Measurements from ENCODE around the gene SUGCT. TPM values are rescaled to one million over a fixed set of nuclear protein-coding genes. Genes with fewer than 3 reads are reported as not detected.

Gene SUGCT
- total RNA-seq, 1 experiment from 2014 or later, result 4.6 TPM

DNA sequence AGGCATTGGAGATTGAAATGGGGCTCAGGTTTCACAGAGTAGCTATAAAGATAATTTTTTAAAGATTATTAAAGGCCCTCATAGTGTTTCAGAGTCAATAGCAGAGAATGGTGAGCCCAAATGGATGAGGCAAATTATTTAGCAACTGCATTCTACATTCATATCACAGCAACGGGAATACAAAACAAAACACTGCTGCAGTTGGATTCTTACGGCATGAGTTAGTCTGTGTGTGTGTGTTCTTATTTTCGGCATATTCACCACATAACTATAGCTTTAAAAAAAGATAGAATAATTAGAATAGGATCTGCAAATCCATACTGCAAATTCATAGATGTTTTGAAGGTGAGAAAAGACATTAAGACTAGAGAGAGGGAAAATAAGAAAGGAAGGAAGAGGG, 66.0 kb downstream of the SUGCT start:
- H3K27ac Mint-ChIP-seq, result no peak overlapping the region
- no peaks in the 10 kb centered on the region; the same call in 1 of the 2 replicates for H3K27me3 Mint-ChIP-seq (ENCODE audit: low read depth)
- TF ChIP-seq SMAD3 (CRISPR knock-in tag; IDR thresholded peaks at IDR 0.05; ENCODE audit: borderline replicate concordance) (no peak), ZNF232 (CRISPR knock-in tag; IDR thresholded peaks at IDR 0.05) (no peak), ZNF263 (CRISPR knock-in tag; IDR thresholded peaks at IDR 0.05; ENCODE audit: low read depth) (no peak), ZMAT4 (CRISPR knock-in tag; IDR thresholded peaks at IDR 0.05) (no peak), ZNF423 (CRISPR knock-in tag; IDR thresholded peaks at IDR 0.05) (no peak), MXD4 (CRISPR knock-in tag; IDR thresholded peaks at IDR 0.05; ENCODE audit: borderline replicate concordance) (no peak), USF2 (CRISPR knock-in tag; IDR thresholded peaks at IDR 0.05) (no peak)
- TF ChIP-seq, protein P1, sequence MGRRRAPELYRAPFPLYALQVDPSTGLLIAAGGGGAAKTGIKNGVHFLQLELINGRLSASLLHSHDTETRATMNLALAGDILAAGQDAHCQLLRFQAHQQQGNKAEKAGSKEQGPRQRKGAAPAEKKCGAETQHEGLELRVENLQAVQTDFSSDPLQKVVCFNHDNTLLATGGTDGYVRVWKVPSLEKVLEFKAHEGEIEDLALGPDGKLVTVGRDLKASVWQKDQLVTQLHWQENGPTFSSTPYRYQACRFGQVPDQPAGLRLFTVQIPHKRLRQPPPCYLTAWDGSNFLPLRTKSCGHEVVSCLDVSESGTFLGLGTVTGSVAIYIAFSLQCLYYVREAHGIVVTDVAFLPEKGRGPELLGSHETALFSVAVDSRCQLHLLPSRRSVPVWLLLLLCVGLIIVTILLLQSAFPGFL (CRISPR knock-in tag; IDR thresholded peaks at IDR 0.05; ENCODE audit: borderline replicate concordance), result no peak
- TF ChIP-seq, protein P2, sequence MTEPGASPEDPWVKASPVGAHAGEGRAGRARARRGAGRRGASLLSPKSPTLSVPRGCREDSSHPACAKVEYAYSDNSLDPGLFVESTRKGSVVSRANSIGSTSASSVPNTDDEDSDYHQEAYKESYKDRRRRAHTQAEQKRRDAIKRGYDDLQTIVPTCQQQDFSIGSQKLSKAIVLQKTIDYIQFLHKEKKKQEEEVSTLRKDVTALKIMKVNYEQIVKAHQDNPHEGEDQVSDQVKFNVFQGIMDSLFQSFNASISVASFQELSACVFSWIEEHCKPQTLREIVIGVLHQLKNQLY (CRISPR knock-in tag; IDR thresholded peaks at IDR 0.05), result no peak
- ChIA-PET POLR2A (no interaction called here), CTCF (no interaction called here)
- H3K36me3 Mint-ChIP-seq, result no peaks in the 10 kb centered on the region
- ATAC-seq (no peak), DNase-seq (ENCODE audit: low spot score) (no peak)
- H3K9me3 Mint-ChIP-seq, result no peaks in the 10 kb centered on the region
- H3K4me1 Mint-ChIP-seq, result no peaks in the 10 kb centered on the region
- no peak overlapping the region for H3K4me3 Mint-ChIP-seq

DNA sequence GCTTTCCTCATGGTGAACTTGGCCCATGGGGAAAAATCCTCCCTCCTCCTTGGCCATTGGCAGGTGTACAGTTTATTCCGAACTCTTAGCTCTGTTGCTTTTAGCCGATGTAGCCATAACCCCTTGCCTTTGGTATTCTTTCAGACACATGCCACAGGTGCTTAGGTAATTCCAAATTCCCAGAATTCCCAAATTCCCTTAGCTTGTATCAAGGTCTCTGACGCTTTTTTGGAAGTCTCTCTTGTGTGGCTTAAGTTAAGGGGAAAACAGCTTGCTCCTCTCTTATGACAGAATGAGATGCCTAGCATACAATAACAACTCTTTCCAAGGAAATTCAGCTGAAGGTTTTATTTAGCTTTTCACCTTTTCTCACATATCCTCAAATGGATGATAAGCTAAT, 68.0 kb downstream of the SUGCT start:
- DNase-seq (ENCODE audit: low spot score) (no peak), ATAC-seq (no peak)
- CTCF ChIA-PET, result no interaction called here
- POLR2A ChIA-PET, result no interaction called here
- Mint-ChIP-seq H3K27me3 (ENCODE audit: low read depth) (no peaks in the 10 kb centered on the region; the same call in 1 of the 2 replicates), H3K4me1 (no peaks in the 10 kb centered on the region), H3K27ac (no peak overlapping the region), H3K9me3 (0 out of 2 replicates have a peak, but pooled peaks cover 4% of the 10 kb centered on the region), H3K4me3 (no peak overlapping the region), H3K36me3 (no peaks in the 10 kb centered on the region)
- TF ChIP-seq E2F5 (CRISPR knock-in tag; IDR thresholded peaks at IDR 0.05) (no peak), ZNF671 (CRISPR knock-in tag; IDR thresholded peaks at IDR 0.05) (no peak), USF1 (CRISPR knock-in tag; IDR thresholded peaks at IDR 0.05) (no peak), NR3C1 (CRISPR knock-in tag; conservative IDR thresholded peaks at IDR 0.05; ENCODE audit: low read depth) (no peak), ZNF121 (CRISPR knock-in tag; IDR thresholded peaks at IDR 0.05) (no peak), TEAD1 (CRISPR knock-in tag; IDR thresholded peaks at IDR 0.05) (no peak), FOXK1 (CRISPR knock-in tag; IDR thresholded peaks at IDR 0.05) (no peak), ESRRA (CRISPR knock-in tag; IDR thresholded peaks at IDR 0.05; ENCODE audit: borderline replicate concordance) (no peak), ELF4 (CRISPR knock-in tag; IDR thresholded peaks at IDR 0.05; ENCODE audit: low read depth) (no peak), NR1H2 (CRISPR knock-in tag; IDR thresholded peaks at IDR 0.05) (no peak), HMGA2 (CRISPR knock-in tag; IDR thresholded peaks at IDR 0.05) (no peak), ZNF263 (CRISPR knock-in tag; IDR thresholded peaks at IDR 0.05; ENCODE audit: low read depth) (no peak), ZMAT4 (CRISPR knock-in tag; IDR thresholded peaks at IDR 0.05) (no peak), MXD4 (CRISPR knock-in tag; IDR thresholded peaks at IDR 0.05; ENCODE audit: borderline replicate concordance) (no peak)
- TF ChIP-seq, protein P3, sequence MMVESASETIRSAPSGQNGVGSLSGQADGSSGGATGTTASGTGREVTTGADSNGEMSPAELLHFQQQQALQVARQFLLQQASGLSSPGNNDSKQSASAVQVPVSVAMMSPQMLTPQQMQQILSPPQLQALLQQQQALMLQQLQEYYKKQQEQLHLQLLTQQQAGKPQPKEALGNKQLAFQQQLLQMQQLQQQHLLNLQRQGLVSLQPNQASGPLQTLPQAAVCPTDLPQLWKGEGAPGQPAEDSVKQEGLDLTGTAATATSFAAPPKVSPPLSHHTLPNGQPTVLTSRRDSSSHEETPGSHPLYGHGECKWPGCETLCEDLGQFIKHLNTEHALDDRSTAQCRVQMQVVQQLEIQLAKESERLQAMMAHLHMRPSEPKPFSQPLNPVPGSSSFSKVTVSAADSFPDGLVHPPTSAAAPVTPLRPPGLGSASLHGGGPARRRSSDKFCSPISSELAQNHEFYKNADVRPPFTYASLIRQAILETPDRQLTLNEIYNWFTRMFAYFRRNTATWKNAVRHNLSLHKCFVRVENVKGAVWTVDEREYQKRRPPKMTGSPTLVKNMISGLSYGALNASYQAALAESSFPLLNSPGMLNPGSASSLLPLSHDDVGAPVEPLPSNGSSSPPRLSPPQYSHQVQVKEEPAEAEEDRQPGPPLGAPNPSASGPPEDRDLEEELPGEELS (CRISPR knock-in tag; IDR thresholded peaks at IDR 0.05), result no peak
- TF ChIP-seq, protein P4, sequence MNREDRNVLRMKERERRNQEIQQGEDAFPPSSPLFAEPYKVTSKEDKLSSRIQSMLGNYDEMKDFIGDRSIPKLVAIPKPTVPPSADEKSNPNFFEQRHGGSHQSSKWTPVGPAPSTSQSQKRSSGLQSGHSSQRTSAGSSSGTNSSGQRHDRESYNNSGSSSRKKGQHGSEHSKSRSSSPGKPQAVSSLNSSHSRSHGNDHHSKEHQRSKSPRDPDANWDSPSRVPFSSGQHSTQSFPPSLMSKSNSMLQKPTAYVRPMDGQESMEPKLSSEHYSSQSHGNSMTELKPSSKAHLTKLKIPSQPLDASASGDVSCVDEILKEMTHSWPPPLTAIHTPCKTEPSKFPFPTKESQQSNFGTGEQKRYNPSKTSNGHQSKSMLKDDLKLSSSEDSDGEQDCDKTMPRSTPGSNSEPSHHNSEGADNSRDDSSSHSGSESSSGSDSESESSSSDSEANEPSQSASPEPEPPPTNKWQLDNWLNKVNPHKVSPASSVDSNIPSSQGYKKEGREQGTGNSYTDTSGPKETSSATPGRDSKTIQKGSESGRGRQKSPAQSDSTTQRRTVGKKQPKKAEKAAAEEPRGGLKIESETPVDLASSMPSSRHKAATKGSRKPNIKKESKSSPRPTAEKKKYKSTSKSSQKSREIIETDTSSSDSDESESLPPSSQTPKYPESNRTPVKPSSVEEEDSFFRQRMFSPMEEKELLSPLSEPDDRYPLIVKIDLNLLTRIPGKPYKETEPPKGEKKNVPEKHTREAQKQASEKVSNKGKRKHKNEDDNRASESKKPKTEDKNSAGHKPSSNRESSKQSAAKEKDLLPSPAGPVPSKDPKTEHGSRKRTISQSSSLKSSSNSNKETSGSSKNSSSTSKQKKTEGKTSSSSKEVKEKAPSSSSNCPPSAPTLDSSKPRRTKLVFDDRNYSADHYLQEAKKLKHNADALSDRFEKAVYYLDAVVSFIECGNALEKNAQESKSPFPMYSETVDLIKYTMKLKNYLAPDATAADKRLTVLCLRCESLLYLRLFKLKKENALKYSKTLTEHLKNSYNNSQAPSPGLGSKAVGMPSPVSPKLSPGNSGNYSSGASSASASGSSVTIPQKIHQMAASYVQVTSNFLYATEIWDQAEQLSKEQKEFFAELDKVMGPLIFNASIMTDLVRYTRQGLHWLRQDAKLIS (CRISPR knock-in tag; IDR thresholded peaks at IDR 0.05; ENCODE audit: borderline replicate concordance), result no peak
- TF ChIP-seq, protein P5, sequence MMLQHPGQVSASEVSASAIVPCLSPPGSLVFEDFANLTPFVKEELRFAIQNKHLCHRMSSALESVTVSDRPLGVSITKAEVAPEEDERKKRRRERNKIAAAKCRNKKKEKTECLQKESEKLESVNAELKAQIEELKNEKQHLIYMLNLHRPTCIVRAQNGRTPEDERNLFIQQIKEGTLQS (CRISPR knock-in tag; conservative IDR thresholded peaks at IDR 0.05), result no peak
